Calu3 (cell line): ENCODE results near the gene SLCO3A1. TPM values are rescaled to one million over a fixed set of nuclear protein-coding genes. Genes with fewer than 3 reads are reported as not detected.

Experiments used
- BruUV-seq: library from RNA; stranded (reverse); fragments of 400-500 nt; replicated peaks from 2 replicates; lab custom pipeline; 2021; lab: Mats Ljungman, UMichigan
- CTCF ChIA-PET: fragments of 300-600 bp; sonication (Branson Sonifier 250); formaldehyde crosslinking; loops from one replicate; lab custom pipeline; 2022; ENCODE audit warnings: antibody characterized with exemption; lab: Charles Lee
- DNase-seq: peaks from one replicate; pipeline ENCODE4 v3.0.0; 2022
- H3K27ac Mint-ChIP-seq: one replicate; pipeline ENCODE4 v1.8.0; 2022; ENCODE audit warnings: mixed read lengths; ENCODE audit not compliant: unreplicated experiment
- H3K27me3 Mint-ChIP-seq: one replicate; pipeline ENCODE4 v1.8.0; 2022; ENCODE audit warnings: mixed read lengths; ENCODE audit not compliant: unreplicated experiment
- H3K36me3 Mint-ChIP-seq: one replicate; pipeline ENCODE4 v1.8.0; 2022; ENCODE audit warnings: mild to moderate bottlenecking, moderate library complexity, mixed read lengths; ENCODE audit not compliant: insufficient read depth, unreplicated experiment
- H3K4me1 Mint-ChIP-seq: one replicate; pipeline ENCODE4 v1.8.0; 2022; ENCODE audit warnings: mild to moderate bottlenecking, low read depth, mixed read lengths; ENCODE audit not compliant: unreplicated experiment
- H3K4me3 Mint-ChIP-seq: one replicate; pipeline ENCODE4 v1.8.0; 2022; ENCODE audit warnings: mild to moderate bottlenecking, low read depth, moderate library complexity, mixed read lengths; ENCODE audit not compliant: unreplicated experiment
- H3K9me3 Mint-ChIP-seq: one replicate; pipeline ENCODE4 v1.8.0; 2022; ENCODE audit warnings: low read depth, mixed read lengths; ENCODE audit not compliant: unreplicated experiment
- intact Hi-C: fragments of 100-400 bp; cut with micrococcal nuclease; formaldehyde crosslinking; loops from one replicate; pipeline ENCODE4 v1.10.0; 2022; ENCODE audit not compliant: unreplicated experiment
- total RNA-seq: library from RNA; stranded (reverse); gene quantifications from 2 replicates; pipeline ENCODE4 v1.2.3, GENCODE V29; 2022
- TF ChIP-seq, protein P1 (sequence below): fragments of 200-600 bp; IDR thresholded peaks from one replicate; pipeline ENCODE4 v1.8.0; 2022; ENCODE audit warnings: antibody characterized with exemption; ENCODE audit not compliant: unreplicated experiment

The SLCO3A1 gene
- total RNA-seq, 1 experiment from 2014 or later: 65.9 TPM

- H3K36me3 Mint-ChIP-seq: no peaks in the 10 kb centered on the region
- DNase-seq: no peak
- H3K27ac Mint-ChIP-seq: no peak overlapping the region
- no TSS peak for BruUV-seq
- CTCF ChIA-PET: no interaction called here
- peaks cover 28% of the 10 kb centered on the region for H3K27me3 Mint-ChIP-seq
- TF ChIP-seq, protein P1, sequence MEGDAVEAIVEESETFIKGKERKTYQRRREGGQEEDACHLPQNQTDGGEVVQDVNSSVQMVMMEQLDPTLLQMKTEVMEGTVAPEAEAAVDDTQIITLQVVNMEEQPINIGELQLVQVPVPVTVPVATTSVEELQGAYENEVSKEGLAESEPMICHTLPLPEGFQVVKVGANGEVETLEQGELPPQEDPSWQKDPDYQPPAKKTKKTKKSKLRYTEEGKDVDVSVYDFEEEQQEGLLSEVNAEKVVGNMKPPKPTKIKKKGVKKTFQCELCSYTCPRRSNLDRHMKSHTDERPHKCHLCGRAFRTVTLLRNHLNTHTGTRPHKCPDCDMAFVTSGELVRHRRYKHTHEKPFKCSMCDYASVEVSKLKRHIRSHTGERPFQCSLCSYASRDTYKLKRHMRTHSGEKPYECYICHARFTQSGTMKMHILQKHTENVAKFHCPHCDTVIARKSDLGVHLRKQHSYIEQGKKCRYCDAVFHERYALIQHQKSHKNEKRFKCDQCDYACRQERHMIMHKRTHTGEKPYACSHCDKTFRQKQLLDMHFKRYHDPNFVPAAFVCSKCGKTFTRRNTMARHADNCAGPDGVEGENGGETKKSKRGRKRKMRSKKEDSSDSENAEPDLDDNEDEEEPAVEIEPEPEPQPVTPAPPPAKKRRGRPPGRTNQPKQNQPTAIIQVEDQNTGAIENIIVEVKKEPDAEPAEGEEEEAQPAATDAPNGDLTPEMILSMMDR: no peak
- no peak overlapping the region for H3K4me3 Mint-ChIP-seq
- intact Hi-C loops: no loop called here
- peaks cover 2% of the 10 kb centered on the region for H3K9me3 Mint-ChIP-seq
- H3K4me1 Mint-ChIP-seq: no peaks in the 10 kb centered on the region
Measured at GRCh38 chr15:91821458-91821857, 32.0 kb upstream of the SLCO3A1 start.

DNA sequence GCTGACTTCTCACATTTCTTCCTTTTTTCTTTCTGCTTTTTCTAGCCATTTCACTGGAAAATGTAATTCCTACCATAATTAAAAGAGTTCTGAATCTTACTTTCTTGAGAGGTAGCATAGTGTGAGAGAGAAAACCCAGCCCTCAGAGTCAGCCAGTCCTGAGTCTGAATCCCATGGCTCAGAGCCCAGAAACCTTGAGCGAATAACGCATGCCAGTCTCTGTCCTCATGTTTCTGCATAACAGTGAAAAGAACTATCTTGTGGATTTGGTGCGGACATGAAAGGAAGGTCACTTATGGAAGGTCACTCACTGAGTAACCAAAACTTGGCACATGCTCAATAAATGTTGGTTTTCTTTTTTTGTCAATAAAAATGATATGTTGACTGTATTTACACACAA is 29.3 kb upstream of the SLCO3A1 start:
- H3K4me1 Mint-ChIP-seq: no peaks in the 10 kb centered on the region
- H3K9me3 Mint-ChIP-seq: peaks cover 2% of the 10 kb centered on the region
- intact Hi-C loops: no loop called here
- no peak overlapping the region for H3K4me3 Mint-ChIP-seq
- no peak for DNase-seq
- H3K27me3 Mint-ChIP-seq: peaks cover 11% of the 10 kb centered on the region
- H3K27ac Mint-ChIP-seq: no peak overlapping the region
- CTCF ChIA-PET: no interaction called here
- BruUV-seq: no TSS peak
- TF ChIP-seq, protein P1: no peak
- no peaks in the 10 kb centered on the region for H3K36me3 Mint-ChIP-seq

GRCh38 chr15:91826443-91826842 is 27.1 kb upstream of the SLCO3A1 start:
- CTCF ChIA-PET: no interaction called here
- no TSS peak for BruUV-seq
- no peak for DNase-seq
- no peaks in the 10 kb centered on the region for H3K4me1 Mint-ChIP-seq
- no peak overlapping the region for H3K4me3 Mint-ChIP-seq
- no peak overlapping the region for H3K27ac Mint-ChIP-seq
- H3K36me3 Mint-ChIP-seq: no peaks in the 10 kb centered on the region
- TF ChIP-seq, protein P1: no peak
- intact Hi-C loops: no loop called here
- no peaks in the 10 kb centered on the region for H3K27me3 Mint-ChIP-seq
- no peaks in the 10 kb centered on the region for H3K9me3 Mint-ChIP-seq

DNA sequence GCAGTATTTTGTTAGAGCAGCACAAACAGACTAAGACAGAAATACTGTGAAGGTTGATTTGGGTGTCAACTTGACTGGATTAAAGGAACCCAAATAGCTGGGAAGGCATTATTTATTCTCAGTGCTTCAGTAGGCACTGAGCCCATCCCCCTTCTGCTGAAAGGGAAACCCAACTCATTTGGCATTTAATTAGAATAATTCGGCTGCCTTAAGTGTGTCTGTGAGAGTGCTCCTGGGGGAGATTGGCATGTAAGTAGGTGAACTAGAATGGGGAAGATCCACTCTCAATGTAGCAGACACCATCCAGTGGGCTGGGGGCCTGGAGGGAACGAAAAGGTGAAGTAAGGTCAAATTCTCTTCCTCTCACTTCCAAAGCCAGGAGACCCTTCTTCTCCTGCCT is 20.5 kb upstream of the SLCO3A1 start:
- BruUV-seq: no TSS peak
- TF ChIP-seq, protein P1: no peak
- intact Hi-C loops: no loop called here
- CTCF ChIA-PET: no interaction called here
- no peak overlapping the region for H3K4me3 Mint-ChIP-seq
- peaks cover 19% of the 10 kb centered on the region for H3K27me3 Mint-ChIP-seq
- H3K4me1 Mint-ChIP-seq: no peaks in the 10 kb centered on the region
- no peak overlapping the region for H3K27ac Mint-ChIP-seq
- H3K9me3 Mint-ChIP-seq: peaks cover 2% of the 10 kb centered on the region
- DNase-seq: no peak
- H3K36me3 Mint-ChIP-seq: no peaks in the 10 kb centered on the region
